ENCODE data around the gene SP100. TPM values are rescaled to one million over a fixed set of nuclear protein-coding genes. Genes with fewer than 3 reads are reported as not detected.

Gene SP100
- polyA plus RNA-seq, 4 donors = 27.1 to 36.6 (median 30.6) TPM

GRCh38 chr2:230592775-230593174, 176.8 kb downstream of the SP100 start:
- DNase-seq (ENCODE audit: low read depth in 4 of 4, low spot score in 3 of 4) = no peak

Other genes with a start within 250 kb of the SP100 start
- 10 to 100 TPM; 20.8 to 26.1 (median 22.8) TPM for gene SP110, start 196.2 kb upstream of the SP100 start, polyA plus RNA-seq (ENCODE audit: insufficient read length in 4 of 4)
- 1 to 10 TPM in 1 of 4 donors, under 1 TPM in 3; 0.40 to 1.3 (median 0.75) TPM for gene SP140, start 190.5 kb upstream of the SP100 start, polyA plus RNA-seq (ENCODE audit: insufficient read length in 4 of 4)
- 10 to 100 TPM in 2 of 4 donors, 1 to 10 TPM in 2; 8.4 to 14.1 (median 11.4) TPM for gene SP140L, start 89.0 kb upstream of the SP100 start, polyA plus RNA-seq (ENCODE audit: insufficient read length in 4 of 4)